Measurements from ENCODE around the gene NTRK3.

The NTRK3 gene

GRCh38 chr15:87929841-87930240 lies 326.7 kb downstream of the NTRK3 start:
- DNase-seq: no peak

GRCh38 chr15:87924433-87924832 lies 332.1 kb downstream of the NTRK3 start:
- DNase-seq: no peak

GRCh38 chr15:87919064-87919463 lies 337.5 kb downstream of the NTRK3 start:
- no peak for DNase-seq

- DNase-seq: no peak
Observed at GRCh38 chr15:87917480-87917879, 339.1 kb downstream of the NTRK3 start.

GRCh38 chr15:87916208-87916607 lies 340.3 kb downstream of the NTRK3 start:
- DNase-seq: no peak

GRCh38 chr15:87910301-87910700 lies 346.2 kb downstream of the NTRK3 start:
- DNase-seq: no peak

GRCh38 chr15:87907676-87908446 lies 348.7 kb downstream of the NTRK3 start:
- DNase-seq: no peak

GRCh38 chr15:87906444-87906843 lies 350.1 kb downstream of the NTRK3 start:
- DNase-seq: no peak

- DNase-seq: no peak
Observed at GRCh38 chr15:87902772-87903426, 353.6 kb downstream of the NTRK3 start.

GRCh38 chr15:87901926-87902690 lies 354.4 kb downstream of the NTRK3 start:
- DNase-seq: no peak

- DNase-seq: no peak
Observed at GRCh38 chr15:87901008-87901407, 355.5 kb downstream of the NTRK3 start.

GRCh38 chr15:87896936-87897335 lies 359.6 kb downstream of the NTRK3 start:
- DNase-seq: no peak

- no peak for DNase-seq
Observed at GRCh38 chr15:87887177-87887576, 369.4 kb downstream of the NTRK3 start.

GRCh38 chr15:87881026-87881425 lies 375.5 kb downstream of the NTRK3 start:
- DNase-seq: no peak

GRCh38 chr15:87877822-87878542 lies 378.6 kb downstream of the NTRK3 start:
- no peak for DNase-seq

GRCh38 chr15:87877114-87877810 lies 379.3 kb downstream of the NTRK3 start:
- no peak for DNase-seq

- DNase-seq: no peak
Observed at GRCh38 chr15:87874896-87875711, 381.4 kb downstream of the NTRK3 start.

- DNase-seq: no peak
Observed at GRCh38 chr15:87873516-87873915, 383.0 kb downstream of the NTRK3 start.

- no peak for DNase-seq
Observed at GRCh38 chr15:87871731-87872320, 384.7 kb downstream of the NTRK3 start.

- no peak for DNase-seq
Observed at GRCh38 chr15:87871258-87871681, 385.3 kb downstream of the NTRK3 start.

- no peak for DNase-seq
Observed at GRCh38 chr15:87866961-87867360, 389.6 kb downstream of the NTRK3 start.

Data from stimulated activated CD4-positive, alpha-beta T cell treated with anti-CD3 and anti-CD28 coated beads, Interleukin-2, amount 100 ng/mL, for 24 hours (primary cell).